Upper lobe of left lung (tissue), 6 donors: Measurements from ENCODE around the gene GATD1. TPM values are rescaled to one million over a fixed set of nuclear protein-coding genes. Genes with fewer than 3 reads are reported as not detected.
A peak's percentile ranks its signal among the peaks of the same experiment; 100 is the strongest.

Experiments
- ATAC-seq, 2 donors: fragments of 200-7000 bp; cut with Tn5 transposase; one replicate each; pipeline ENCODE4 v1.9.1; 2022; ENCODE audit warnings: mild to moderate bottlenecking in 2 of 2, moderate library complexity in 2 of 2; ENCODE audit not compliant: low FRiP score in 2 of 2
- DNase-seq, 2 donors: peaks; one replicate each; pipeline ENCODE4 v3.0.0-alpha.2; 2019 to 2020
- H3K27ac ChIP-seq, 4 donors: fragments of 200-600 bp; sonication (generic); one replicate each; pipeline ENCODE4 v1.5.1; 2016 to 2019
- H3K27me3 ChIP-seq, 4 donors: fragments of 200-600 bp; sonication (generic); one replicate each; pipeline ENCODE4 v1.5.1; 2017 to 2019
- H3K36me3 ChIP-seq, 4 donors: fragments of 200-600 bp; sonication (generic); one replicate each; pipeline ENCODE4 v1.5.1; 2016 to 2019
- H3K4me1 ChIP-seq, 4 donors: fragments of 200-600 bp; sonication (generic); one replicate each; pipeline ENCODE4 v1.5.1; 2018 to 2019
- H3K4me3 ChIP-seq, 4 donors: fragments of 200-600 bp; sonication (generic); one replicate each; pipeline ENCODE4 v1.5.1; 2017 to 2019; ENCODE audit warnings: mild to moderate bottlenecking in 2 of 4, moderate library complexity in 1 of 4
- H3K9me3 ChIP-seq, 4 donors: fragments of 200-600 bp; sonication (generic); one replicate each; pipeline ENCODE4 v1.5.1; 2018 to 2019
- EP300 ChIP-seq, 4 donors: sonication (generic); formaldehyde crosslinking; IDR thresholded peaks; one replicate each; pipeline ENCODE4 v1.5.1; 2017; ENCODE audit warnings: antibody characterized with exemption in 4 of 4, control low read depth in 2 of 4
- POLR2A ChIP-seq, 4 donors: fragments of 450-650 bp; IDR thresholded peaks; one replicate each; pipeline ENCODE4 v1.5.1; 2016 to 2017; ENCODE audit warnings: antibody characterized with exemption in 4 of 4, mild to moderate bottlenecking in 2 of 4
- POLR2AphosphoS5 ChIP-seq, 2 donors: sonication (generic); formaldehyde crosslinking; IDR thresholded peaks; one replicate each; pipeline ENCODE4 v1.5.1; 2017; ENCODE audit warnings: antibody characterized with exemption in 2 of 2
- WGBS, 2 donors: methylation state at CpG; one replicate each; pipeline ENCODE4 v1.1.5; 2017 to 2018; 5-methylcytosine and 5-hydroxymethylcytosine counted together
- total RNA-seq, 6 donors: library from RNA; depleted of rRNA in 4 of 6; stranded (reverse); fragments of >200 nt in 4 of 6; gene quantifications; one replicate each; pipeline versions ENCODE4 v1.1.0 to v1.2.1, GENCODE V29; 2016 to 2021
- TF ChIP-seq, protein P1 (sequence below), 6 experiments: fragments of 450-650 bp in 4 of 6; fragments of 200-600 bp in 2 of 6; sonication (generic) in 2 of 6; IDR thresholded peaks; one replicate each; pipeline ENCODE4 v1.5.1; 2016 to 2019; ENCODE audit warnings: antibody characterized with exemption in 6 of 6
- donor health status: DM: no; HTN: no; CAD: no; lungs with moderate emphysema.
- donor health status: DM: no; HTN: yes; CAD: no; lungs with severe emphysema.

GATD1 gene
- total RNA-seq, 6 donors from 2014 or later, result 14.8 to 77.7 (median 63.6) TPM

DNA sequence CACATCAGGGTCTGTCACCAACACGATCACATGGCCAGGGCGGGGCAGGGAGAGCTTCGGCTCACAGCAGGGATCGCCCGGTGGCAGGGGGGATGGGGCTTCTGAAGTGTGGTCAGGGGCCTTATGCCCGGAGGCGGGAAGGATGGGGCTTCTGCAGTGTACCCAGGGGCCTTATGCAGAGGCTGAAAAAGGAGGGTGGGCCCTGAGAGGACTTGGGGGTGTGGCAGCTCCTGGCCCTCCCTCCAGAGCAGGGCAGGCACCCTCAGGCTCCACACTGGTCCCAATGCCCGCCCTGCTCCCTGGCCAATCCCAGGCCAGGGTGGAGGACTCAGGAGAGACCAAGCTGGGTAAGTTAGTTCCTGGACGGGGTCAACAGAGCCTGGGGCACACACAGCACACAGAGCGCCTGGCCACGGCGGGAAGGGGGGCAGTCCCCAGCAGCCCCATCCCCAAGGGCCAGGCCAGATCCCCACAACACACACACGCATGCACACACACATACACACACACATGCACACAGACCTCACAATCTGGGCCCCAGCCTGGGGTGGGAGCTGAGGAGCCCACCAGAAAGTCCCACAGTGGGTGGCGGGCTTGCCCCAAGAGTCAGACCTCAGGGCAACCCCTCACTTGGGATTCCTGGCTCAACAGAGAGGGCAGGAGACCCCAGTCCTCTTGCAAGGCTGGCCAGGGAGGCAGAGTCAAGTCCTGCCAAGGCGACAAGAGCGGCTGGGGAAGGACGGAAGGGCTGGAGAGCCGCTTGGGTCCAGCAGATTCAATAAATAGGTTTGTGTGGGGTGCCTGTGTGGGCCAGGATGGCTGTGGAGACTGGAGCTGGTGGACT, 13.7 kb upstream of the GATD1 start:
- ATAC-seq, result no peak
- Histone ChIP-seq H3K27me3 (peaks cover 0 to 22% (median 10%) of the 10 kb centered on the region in 4 donors), H3K4me3 (no peak overlapping the region), H3K9me3 (no peaks in the 10 kb centered on the region), H3K36me3 (peaks cover 3 to 32% (median 18%) of the 10 kb centered on the region in 4 donors), H3K4me1 (peaks cover 11 to 26% (median 15%) of the 10 kb centered on the region in 4 donors), H3K27ac (no peak overlapping the region)
- DNase-seq, result peak in 1 of 2 donors; percentile 56
- no peak for TF ChIP-seq EP300 (IDR thresholded peaks at IDR 0.05)
- TF ChIP-seq, protein P1, sequence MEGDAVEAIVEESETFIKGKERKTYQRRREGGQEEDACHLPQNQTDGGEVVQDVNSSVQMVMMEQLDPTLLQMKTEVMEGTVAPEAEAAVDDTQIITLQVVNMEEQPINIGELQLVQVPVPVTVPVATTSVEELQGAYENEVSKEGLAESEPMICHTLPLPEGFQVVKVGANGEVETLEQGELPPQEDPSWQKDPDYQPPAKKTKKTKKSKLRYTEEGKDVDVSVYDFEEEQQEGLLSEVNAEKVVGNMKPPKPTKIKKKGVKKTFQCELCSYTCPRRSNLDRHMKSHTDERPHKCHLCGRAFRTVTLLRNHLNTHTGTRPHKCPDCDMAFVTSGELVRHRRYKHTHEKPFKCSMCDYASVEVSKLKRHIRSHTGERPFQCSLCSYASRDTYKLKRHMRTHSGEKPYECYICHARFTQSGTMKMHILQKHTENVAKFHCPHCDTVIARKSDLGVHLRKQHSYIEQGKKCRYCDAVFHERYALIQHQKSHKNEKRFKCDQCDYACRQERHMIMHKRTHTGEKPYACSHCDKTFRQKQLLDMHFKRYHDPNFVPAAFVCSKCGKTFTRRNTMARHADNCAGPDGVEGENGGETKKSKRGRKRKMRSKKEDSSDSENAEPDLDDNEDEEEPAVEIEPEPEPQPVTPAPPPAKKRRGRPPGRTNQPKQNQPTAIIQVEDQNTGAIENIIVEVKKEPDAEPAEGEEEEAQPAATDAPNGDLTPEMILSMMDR (IDR thresholded peaks at IDR 0.05), result no peak
- TF ChIP-seq POLR2AphosphoS5 (IDR thresholded peaks at IDR 0.05), result no peak
- no peak for TF ChIP-seq POLR2A (IDR thresholded peaks at IDR 0.05)
- WGBS, 2 donors, result 73 to 78% methylated on average over 14 to 17 of the region's 18 CpGs

DNA sequence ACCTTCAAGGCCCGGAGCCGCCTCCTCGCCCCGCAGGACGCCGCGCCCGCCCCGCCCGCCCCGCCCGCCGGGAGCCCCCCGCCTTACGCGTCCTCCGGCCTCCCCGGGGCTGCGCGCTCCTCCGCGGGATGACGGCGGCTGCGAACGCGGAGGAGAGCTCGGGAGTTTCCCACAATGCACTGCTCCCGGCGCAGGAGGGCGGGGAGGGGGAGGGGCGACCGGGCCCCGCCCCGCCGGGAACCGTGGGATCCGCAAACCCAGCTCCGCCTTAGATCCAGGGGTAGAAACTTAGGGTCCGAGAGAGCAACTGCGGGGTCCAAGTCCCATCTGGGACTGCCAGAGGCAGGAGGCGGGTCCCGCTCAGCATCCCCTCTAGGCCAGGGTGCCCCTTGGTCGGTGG, 12.7 kb upstream of the GATD1 start, which contains the start of gene CEND1:
TSS of gene CEND1 (minus strand) at position 148 of the 400 bp plus-strand sequence. CDS start 1,514 bp downstream, outside the sequence.
- ATAC-seq, result peak in 1 of 2 donors; percentile 63
- TF ChIP-seq EP300 (IDR thresholded peaks at IDR 0.05), result no peak
- TF ChIP-seq POLR2A (IDR thresholded peaks at IDR 0.05), result no peak
- TF ChIP-seq POLR2AphosphoS5 (IDR thresholded peaks at IDR 0.05), result no peak
- TF ChIP-seq, protein P1 (IDR thresholded peaks at IDR 0.05), result no peak
- Histone ChIP-seq H3K27me3 (peaks cover 0 to 22% (median 10%) of the 10 kb centered on the region in 4 donors), H3K27ac (no peak within 1 kb of the TSS), H3K9me3 (no peaks in the 10 kb centered on the region), H3K4me1 (peaks cover 4 to 16% (median 5%) of the 10 kb centered on the region in 4 donors), H3K36me3 (peaks cover 3 to 32% (median 18%) of the 10 kb centered on the region in 4 donors), H3K4me3 (no peak within 1 kb of the TSS)
- 17 to 23% methylated on average over 1 to 9 of the region's 44 CpGs for WGBS, 2 donors
- DNase-seq, result peak in 1 of 2 donors; percentile 86

DNA sequence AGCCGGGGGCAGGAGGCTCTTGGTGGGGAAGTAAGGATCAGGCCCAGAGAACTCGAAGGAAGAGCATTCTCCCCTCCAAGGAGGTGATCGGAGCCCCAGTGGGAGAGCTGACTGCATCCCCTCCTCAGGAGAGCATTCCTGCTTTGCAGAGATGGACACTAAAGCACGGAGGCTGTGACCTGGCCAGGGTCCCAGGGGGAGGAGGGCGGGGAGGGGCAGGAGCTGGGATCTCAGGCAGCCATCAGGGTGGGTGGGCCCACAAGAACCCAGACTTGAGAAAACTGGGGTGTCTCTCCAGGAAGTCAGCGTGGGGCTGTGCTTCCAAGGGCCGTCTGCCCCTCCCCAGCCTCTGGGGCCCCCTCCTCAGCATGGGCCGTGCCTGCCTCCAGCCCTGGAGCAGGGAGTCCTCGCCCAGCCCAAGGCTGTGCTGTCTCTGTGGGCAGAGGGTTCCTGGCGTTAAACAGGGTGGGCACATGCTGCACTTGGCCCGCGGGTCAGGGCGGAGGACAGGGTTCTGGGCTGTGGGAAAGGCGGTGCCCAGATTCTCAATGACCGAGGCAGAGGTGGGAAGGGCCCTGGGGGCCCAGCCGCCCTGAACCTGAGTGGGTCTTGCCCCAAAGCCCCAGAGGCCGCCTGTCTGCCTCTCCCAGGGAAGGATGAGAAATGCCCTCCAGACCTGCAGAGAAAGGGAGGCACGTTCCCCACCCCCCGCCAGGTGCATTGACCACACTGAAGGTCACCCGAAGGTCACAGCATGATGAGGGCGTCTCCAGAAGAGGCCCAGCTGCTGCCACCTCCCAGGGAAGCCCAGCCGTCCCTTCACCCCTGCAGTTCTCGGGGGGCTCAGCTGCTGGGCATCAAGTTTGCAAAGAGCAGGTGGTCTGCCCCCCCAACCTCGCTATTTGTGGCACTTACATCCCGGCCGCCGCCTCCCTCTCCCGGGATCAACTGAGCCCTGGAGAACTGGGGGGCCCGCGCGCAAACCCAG, 12.0 kb upstream of the GATD1 start:
- H3K27me3 ChIP-seq, result peaks cover 0 to 22% (median 10%) of the 10 kb centered on the region in 4 donors
- no peak for ATAC-seq
- TF ChIP-seq, protein P1 (IDR thresholded peaks at IDR 0.05), result no peak
- TF ChIP-seq POLR2AphosphoS5 (IDR thresholded peaks at IDR 0.05) (no peak), EP300 (IDR thresholded peaks at IDR 0.05) (no peak), POLR2A (IDR thresholded peaks at IDR 0.05) (no peak)
- H3K4me3 ChIP-seq, result no peak overlapping the region
- H3K4me1 ChIP-seq, result peaks cover 0 to 9% (median 1%) of the 10 kb centered on the region in 4 donors
- DNase-seq, result peak in 1 of 2 donors; percentile 65
- no peaks in the 10 kb centered on the region for H3K9me3 ChIP-seq
- no peak overlapping the region for H3K27ac ChIP-seq
- H3K36me3 ChIP-seq, result peaks cover 3 to 28% (median 18%) of the 10 kb centered on the region in 4 donors
- 44% methylated on average over 24 of the region's 31 CpGs; no CpG with 5 or more reads in 1 of the 2 donors for WGBS, 2 donors

DNA sequence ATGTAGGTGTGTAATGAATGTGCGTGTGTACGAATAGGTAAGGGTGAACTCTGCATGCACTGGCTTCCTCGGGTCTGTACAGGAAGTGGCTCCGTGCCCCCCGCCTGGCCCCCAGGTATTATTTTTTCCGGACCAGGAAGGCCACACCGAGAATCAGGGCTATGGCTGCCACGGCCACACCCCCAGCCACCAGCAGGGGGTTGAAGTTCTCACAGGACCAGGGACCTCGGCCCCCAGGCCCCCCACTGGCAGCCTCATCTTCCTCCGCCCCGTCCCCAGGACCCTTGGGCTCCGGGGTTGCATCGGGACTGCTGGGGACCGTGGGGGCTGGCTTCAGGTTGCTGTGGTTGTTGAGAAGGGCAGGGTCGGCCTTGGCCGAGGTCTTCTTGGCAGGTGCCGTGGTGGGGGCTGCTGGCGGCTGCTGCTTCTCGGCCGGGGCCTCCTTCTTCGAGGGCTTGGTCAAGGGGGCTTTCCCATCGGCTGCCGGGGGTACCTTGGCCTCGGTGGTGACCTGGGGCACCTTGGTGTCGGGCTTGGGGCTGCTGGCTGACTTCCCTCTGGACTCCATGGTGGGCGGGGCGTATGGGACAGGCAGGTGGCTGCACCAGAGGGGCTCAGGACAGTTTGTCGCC, 10.8 kb upstream of the GATD1 start:
- TF ChIP-seq, protein P1 (IDR thresholded peaks at IDR 0.05), result no peak
- no peak for TF ChIP-seq POLR2AphosphoS5 (IDR thresholded peaks at IDR 0.05)
- no peak for TF ChIP-seq POLR2A (IDR thresholded peaks at IDR 0.05)
- TF ChIP-seq EP300 (IDR thresholded peaks at IDR 0.05), result no peak
- Histone ChIP-seq H3K36me3 (peaks cover 3 to 21% (median 17%) of the 10 kb centered on the region in 4 donors), H3K27me3 (peaks cover 0 to 22% (median 10%) of the 10 kb centered on the region in 4 donors), H3K4me1 (peaks cover 0 to 13% (median 9%) of the 10 kb centered on the region in 4 donors), H3K4me3 (no peak overlapping the region), H3K9me3 (no peaks in the 10 kb centered on the region), H3K27ac (no peak overlapping the region)
- ATAC-seq (no peak), DNase-seq (peak in 1 of 2 donors; percentile 65)
- WGBS, 2 donors, result 46 to 57% methylated on average over 5 to 22 of the region's 28 CpGs
